ENCODE data around the gene FANK1. TPM values are rescaled to one million over a fixed set of nuclear protein-coding genes. Genes with fewer than 3 reads are reported as not detected.

Gene FANK1
- total RNA-seq, 4 donors from 2014 or later: 8.4 to 17.2 (median 9.9) TPM

DNA sequence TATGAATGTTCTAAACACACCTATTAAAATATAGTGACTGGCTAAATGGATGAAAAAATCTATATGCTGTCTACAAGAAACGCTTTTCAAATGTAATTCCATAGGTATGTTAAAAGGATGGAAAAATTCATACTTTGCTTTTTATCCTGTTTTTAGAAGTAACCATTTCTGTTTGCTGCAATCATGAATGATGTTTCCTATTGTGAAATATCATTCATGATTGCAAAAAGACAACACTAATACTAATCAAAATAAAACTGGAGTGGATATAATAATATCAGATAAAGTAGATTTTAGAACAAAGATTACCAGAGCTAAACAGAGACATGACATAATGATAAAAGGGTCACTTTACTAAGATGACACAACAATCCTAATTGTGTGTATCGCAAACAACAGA is 138.2 kb downstream of the FANK1 start:
- 96 to 99% methylated on average over 2 of the region's 2 CpGs for WGBS, 2 donors
- Histone ChIP-seq H3K9me3 (no peaks in the 10 kb centered on the region), H3K27me3 (no peaks in the 10 kb centered on the region)

DNA sequence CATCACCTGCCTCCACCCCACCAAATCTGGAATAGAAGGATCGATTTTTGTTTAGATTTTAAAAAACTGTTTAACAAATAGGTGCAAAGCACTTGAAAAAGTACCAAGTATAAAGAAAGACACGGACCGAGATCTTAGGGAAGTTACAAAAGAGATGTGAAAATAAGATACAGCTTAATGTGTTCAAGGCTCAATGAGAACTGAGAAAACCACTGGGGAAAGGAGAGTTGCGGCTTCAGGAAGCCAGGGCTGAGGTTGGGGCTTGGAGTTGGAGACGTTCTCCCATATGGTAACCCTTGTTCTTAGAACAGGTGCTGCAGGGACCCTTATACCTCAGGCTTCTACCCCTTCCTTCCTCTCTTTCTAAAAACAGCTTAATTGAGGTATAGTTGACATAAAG is 140.2 kb downstream of the FANK1 start:
- 84 to 90% methylated on average over 5 of the region's 5 CpGs for WGBS, 2 donors

More for the DNA sequence above, 138.2 kb downstream of the FANK1 start:
- intact Hi-C loops (cut with DNase I): no loop called here
- Histone ChIP-seq H3K4me3 (replicated peaks in 1 of 3) (no peak overlapping the region), H3K36me3 (no peaks in the 10 kb centered on the region), H3K27ac (no peak overlapping the region), H3K4me1 (no peaks in the 10 kb centered on the region)
- DNase-seq: no peak
- no peak for TF ChIP-seq POLR2A (IDR thresholded peaks at IDR 0.05)
- TF ChIP-seq, protein P1, sequence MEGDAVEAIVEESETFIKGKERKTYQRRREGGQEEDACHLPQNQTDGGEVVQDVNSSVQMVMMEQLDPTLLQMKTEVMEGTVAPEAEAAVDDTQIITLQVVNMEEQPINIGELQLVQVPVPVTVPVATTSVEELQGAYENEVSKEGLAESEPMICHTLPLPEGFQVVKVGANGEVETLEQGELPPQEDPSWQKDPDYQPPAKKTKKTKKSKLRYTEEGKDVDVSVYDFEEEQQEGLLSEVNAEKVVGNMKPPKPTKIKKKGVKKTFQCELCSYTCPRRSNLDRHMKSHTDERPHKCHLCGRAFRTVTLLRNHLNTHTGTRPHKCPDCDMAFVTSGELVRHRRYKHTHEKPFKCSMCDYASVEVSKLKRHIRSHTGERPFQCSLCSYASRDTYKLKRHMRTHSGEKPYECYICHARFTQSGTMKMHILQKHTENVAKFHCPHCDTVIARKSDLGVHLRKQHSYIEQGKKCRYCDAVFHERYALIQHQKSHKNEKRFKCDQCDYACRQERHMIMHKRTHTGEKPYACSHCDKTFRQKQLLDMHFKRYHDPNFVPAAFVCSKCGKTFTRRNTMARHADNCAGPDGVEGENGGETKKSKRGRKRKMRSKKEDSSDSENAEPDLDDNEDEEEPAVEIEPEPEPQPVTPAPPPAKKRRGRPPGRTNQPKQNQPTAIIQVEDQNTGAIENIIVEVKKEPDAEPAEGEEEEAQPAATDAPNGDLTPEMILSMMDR (IDR thresholded peaks at IDR 0.05): no peak

DNA sequence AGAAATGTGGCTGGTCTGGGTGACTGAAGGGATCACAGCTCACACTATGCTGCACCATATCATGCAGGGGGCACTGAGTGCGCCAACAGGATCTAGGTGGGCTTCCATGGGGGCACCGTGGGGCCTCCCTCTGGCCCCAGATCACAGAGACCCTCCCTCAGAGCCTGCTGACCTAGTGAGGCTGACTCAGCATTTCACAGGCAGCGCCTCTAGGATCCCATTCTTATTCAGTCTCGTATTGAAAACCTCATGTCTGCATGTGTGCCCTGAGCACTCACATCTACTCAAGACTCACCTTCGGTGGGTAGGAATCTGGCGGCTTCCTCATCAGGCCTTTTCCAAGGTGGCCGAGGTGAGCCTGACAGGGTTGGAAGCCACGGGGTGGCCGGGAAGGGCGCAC is 141.6 kb downstream of the FANK1 start:
- TF ChIP-seq POLR2A (IDR thresholded peaks at IDR 0.05): no peak
- Histone ChIP-seq H3K27ac (no peak overlapping the region), H3K9me3 (no peaks in the 10 kb centered on the region), H3K4me1 (peaks cover 9 to 15% of the 10 kb centered on the region in 2 donors), H3K4me3 (replicated peaks in 1 of 3) (no peak overlapping the region), H3K27me3 (no peaks in the 10 kb centered on the region), H3K36me3 (no peaks in the 10 kb centered on the region)
- DNase-seq: no peak
- intact Hi-C loops (cut with DNase I): no loop called here
- 75 to 89% methylated on average over 5 to 10 of the region's 10 CpGs for WGBS, 2 donors

More for the DNA sequence above, 140.2 kb downstream of the FANK1 start:
- intact Hi-C loops (cut with DNase I): no loop called here
- Histone ChIP-seq H3K4me1 (peaks cover 3 to 6% of the 10 kb centered on the region in 2 donors), H3K4me3 (replicated peaks in 1 of 3) (no peak overlapping the region), H3K27ac (no peak overlapping the region), H3K27me3 (no peaks in the 10 kb centered on the region), H3K36me3 (no peaks in the 10 kb centered on the region), H3K9me3 (no peaks in the 10 kb centered on the region)
- TF ChIP-seq, protein P1 (IDR thresholded peaks at IDR 0.05): no peak
- no peak for TF ChIP-seq POLR2A (IDR thresholded peaks at IDR 0.05)
- no peak for DNase-seq

DNA sequence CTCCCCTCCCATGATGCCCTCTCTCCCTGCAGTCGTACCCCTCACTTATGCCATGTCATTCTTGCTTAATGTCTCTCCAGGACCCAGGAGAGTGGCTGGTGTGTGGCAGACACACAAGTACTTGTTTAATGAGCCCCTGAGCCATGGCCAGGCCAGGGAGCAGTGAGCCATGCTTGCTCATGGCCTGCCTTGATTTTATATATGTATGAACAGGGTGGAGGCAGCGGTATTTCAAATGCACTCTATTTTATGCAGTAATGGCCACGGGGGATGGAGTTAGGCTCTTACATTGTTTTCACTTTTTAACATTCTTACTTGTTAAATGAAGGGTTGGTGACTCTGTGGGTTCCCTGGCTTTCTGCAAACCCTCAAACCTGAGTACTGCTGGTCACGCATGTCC is 144.8 kb downstream of the FANK1 start:
- WGBS, 2 donors: 79 to 88% methylated on average over 4 of the region's 4 CpGs
- DNase-seq: no peak
- H3K4me3 ChIP-seq (replicated peaks in 1 of 3): no peak overlapping the region
- no peaks in the 10 kb centered on the region for H3K9me3 ChIP-seq
- H3K36me3 ChIP-seq: no peaks in the 10 kb centered on the region
- peaks cover 9 to 15% of the 10 kb centered on the region in 2 donors for H3K4me1 ChIP-seq
- TF ChIP-seq POLR2A (IDR thresholded peaks at IDR 0.05): no peak
- TF ChIP-seq, protein P1 (IDR thresholded peaks at IDR 0.05): no peak
- intact Hi-C loops (cut with DNase I): no loop called here
- H3K27ac ChIP-seq: peak overlapping the region in 2 of 3 donors; percentile 12 to 41
- H3K27me3 ChIP-seq: no peaks in the 10 kb centered on the region

- intact Hi-C loops (cut with DNase I): no loop called here
- H3K27me3 ChIP-seq: no peaks in the 10 kb centered on the region
- H3K4me1 ChIP-seq: peaks cover 9 to 15% of the 10 kb centered on the region in 2 donors
- DNase-seq: peak; percentile 95 to 96
- H3K27ac ChIP-seq: peak overlapping the region in 2 of 3 donors; percentile 33 to 41
- TF ChIP-seq, protein P1 (IDR thresholded peaks at IDR 0.05): no peak
- TF ChIP-seq POLR2A (IDR thresholded peaks at IDR 0.05): peak in 1 of 2 donors; percentile 23
- H3K9me3 ChIP-seq: no peaks in the 10 kb centered on the region
- WGBS, 2 donors: 0 to 1% methylated on average over 1 to 12 of the region's 12 CpGs
- H3K36me3 ChIP-seq: no peaks in the 10 kb centered on the region
- no peak overlapping the region for H3K4me3 ChIP-seq (replicated peaks in 1 of 3)
Observed at GRCh38 chr10:126041804-126042231, 145.5 kb downstream of the FANK1 start.
